K562 (cell line): Measurements from ENCODE around the gene TET2. TPM values are rescaled to one million over a fixed set of nuclear protein-coding genes. Genes with fewer than 3 reads are reported as not detected.

Experiments used
- ATAC-seq: fragments of 200-7000 bp; cut with Tn5 transposase; 3 replicates; pipeline ENCODE4 v1.9.1; 2020; ENCODE audit warnings: moderate library complexity
- BruUV-seq: library from RNA; stranded (reverse); fragments of 400-500 nt; replicated peaks from 2 replicates; lab custom pipeline; 2021; lab: Mats Ljungman, UMichigan
- CTCF ChIA-PET: fragments of 300-600 bp; formaldehyde crosslinking; extraction: SDS; loops from one replicate; lab custom pipeline; 2021; ENCODE audit warnings: low intra/inter-chr PET ratio; lab: Yijun Ruan, JAX
- POLR2A ChIA-PET: fragments of 300-600, 350-650 bp; sonication (Branson Sonifier 250); formaldehyde crosslinking; extraction: SDS; loops from one replicate; lab custom pipeline; 2021; ENCODE audit warnings: antibody characterized with exemption, inconsistent platforms; lab: Yijun Ruan, JAX
- DNase-seq, 4 experiments: peaks; one replicate each; pipeline versions ENCODE4 v3.0.0 to v3.0.0-alpha.2; 2011 to 2018; ENCODE audit warnings: low spot score in 3 of 4, mixed read lengths in 3 of 4; ENCODE audit errors: extremely low read depth in 1 of 4
- FAIRE-seq: peaks from 2 replicates; lab custom pipeline; 2011; peaks lifted over from hg19 to GRCh38; lab: Jason Lieb, UNC
- H2AFZ ChIP-seq: 2 replicates; pipeline ENCODE4 v1.6.0; 2011; ENCODE audit warnings: low read depth, low read length, control low read depth, inconsistent platforms
- H3K27ac ChIP-seq: fragments of 200-600 bp; 3 replicates; pipeline ENCODE4 v1.8.0; 2011; ENCODE audit warnings: low read depth, mild to moderate bottlenecking, control low read depth, inconsistent platforms, low read length, moderate library complexity, mixed read lengths; ENCODE audit errors: extremely low read depth
- H3K27me3 ChIP-seq, 2 experiments: fragments of 300-600 bp in 1 of 2; 2 replicates in 1 of 2; 3 replicates in 1 of 2; pipeline versions ENCODE4 v1.6.0 to v1.8.0; 2011; ENCODE audit warnings: inconsistent platforms in 2 of 2, low read length in 2 of 2, mild to moderate bottlenecking in 1 of 2, mixed read lengths in 1 of 2, moderate library complexity in 1 of 2; ENCODE audit not compliant: control insufficient read depth in 2 of 2, insufficient read depth in 2 of 2
- H3K36me3 ChIP-seq: fragments of 300-600 bp; 3 replicates; pipeline ENCODE4 v1.8.0; 2011; ENCODE audit warnings: mild to moderate bottlenecking, low read length, inconsistent platforms; ENCODE audit not compliant: control insufficient read depth, insufficient read depth
- H3K4me1 ChIP-seq, 2 experiments: fragments of 200-600 bp in 1 of 2; replicated peaks in 1 of 2; 2 replicates in 1 of 2; 3 replicates in 1 of 2; pipeline versions ENCODE4 v1.5.1 to v1.8.0; 2011; ENCODE audit warnings: inconsistent platforms in 2 of 2, low read length in 2 of 2, mild to moderate bottlenecking in 1 of 2, mixed read lengths in 1 of 2, moderate library complexity in 1 of 2; ENCODE audit not compliant: control insufficient read depth in 2 of 2, insufficient read depth in 2 of 2
- H3K4me2 ChIP-seq: 2 replicates; pipeline ENCODE4 v1.6.1; 2011; ENCODE audit warnings: low read length, control low read depth, inconsistent platforms, mixed read lengths; ENCODE audit not compliant: insufficient read depth
- H3K4me3 ChIP-seq: fragments of 200-600 bp; sonication (generic), shearing (Covaris generic); 2 replicates; pipeline ENCODE4 v1.5.1; 2016; ENCODE audit warnings: control low read depth, inconsistent platforms
- H3K79me2 ChIP-seq: fragments of 200-600 bp; 3 replicates; pipeline ENCODE4 v1.8.0; 2011; ENCODE audit warnings: low read length, inconsistent platforms; ENCODE audit not compliant: control insufficient read depth, insufficient read depth
- H3K9ac ChIP-seq, 2 experiments: 2 replicates each; pipeline versions ENCODE4 v1.6.0 to v1.6.1; 2011; ENCODE audit warnings: low read depth in 2 of 2, low read length in 2 of 2, control low read depth in 1 of 2, inconsistent platforms in 1 of 2, mild to moderate bottlenecking in 1 of 2, mixed read lengths in 1 of 2; ENCODE audit not compliant: insufficient read depth in 1 of 2
- H3K9me1 ChIP-seq: one replicate; pipeline ENCODE4 v1.6.0; 2011; ENCODE audit warnings: inconsistent platforms, mild to moderate bottlenecking, low read length, moderate library complexity; ENCODE audit not compliant: control insufficient read depth, insufficient read depth
- H3K9me3 ChIP-seq: replicated peaks from 2 replicates; pipeline ENCODE4 v1.5.1; 2011; ENCODE audit warnings: low read depth, low read length, inconsistent platforms; ENCODE audit not compliant: control insufficient read depth, insufficient read depth
- H4K20me1 ChIP-seq: replicated peaks from 2 replicates; pipeline ENCODE4 v1.6.1; 2011; ENCODE audit warnings: low read length, inconsistent platforms, mixed read lengths; ENCODE audit not compliant: control insufficient read depth, insufficient read depth
- EZH2 ChIP-seq: IDR thresholded peaks from 2 replicates; pipeline ENCODE4 v1.6.1; 2012; ENCODE audit warnings: low read depth, mild to moderate bottlenecking, inconsistent platforms, low read length, borderline replicate concordance
- PURB ChIP-seq: sonication (generic); formaldehyde crosslinking; IDR thresholded peaks from 2 replicates; pipeline ENCODE4 v1.9.0; 2021; ENCODE audit warnings: low read depth, mild to moderate bottlenecking, missing genetic modification reagents
- SAFB2 ChIP-seq: fragments of 200-400 bp; formaldehyde crosslinking; IDR thresholded peaks from 2 replicates; pipeline ENCODE4 v1.6.1; 2018; ENCODE audit warnings: borderline replicate concordance, low read length, low read depth, moderate library complexity; ENCODE audit not compliant: severe bottlenecking
- TAF1 ChIP-seq: IDR thresholded peaks from 2 replicates; pipeline ENCODE4 v1.6.1; 2011; ENCODE audit warnings: mild to moderate bottlenecking, low read length, moderate library complexity; ENCODE audit not compliant: insufficient read depth, control insufficient read depth, severe bottlenecking; ENCODE audit errors: extremely low read depth
- TSC22D4 ChIP-seq: fragments of 450-650 bp; IDR thresholded peaks from 2 replicates; pipeline ENCODE4 v1.6.1; 2016; ENCODE audit warnings: missing genetic modification characterization, missing biosample characterization, control low read depth
- WGBS: fragments of 100-300 bp; shearing (Covaris generic); methylation state at CpG from one replicate; pipeline ENCODE4 v1.1.6; 2016; ENCODE audit warnings: low coverage, mixed read lengths; ENCODE audit not compliant: insufficient coverage; ENCODE audit errors: missing lambda C conversion rate; 5-methylcytosine and 5-hydroxymethylcytosine counted together
- in situ Hi-C: fragments of 300-500 bp; cut with MboI; formaldehyde crosslinking; loops from 4 replicates; pipeline ENCODE4 v1.15.0; 2018; ENCODE audit warnings: inconsistent platforms, mixed read lengths
- intact Hi-C: fragments of 100-400 bp; cut with micrococcal nuclease; formaldehyde crosslinking; loops from 2 replicates; pipeline ENCODE4 v1.14.2; 2022
- polyA plus RNA-seq, 8 experiments: library from polyadenylated mRNA; depleted of rRNA in 4 of 8; stranded (reverse) in 5 of 8; unstranded in 3 of 8; fragments of >200 nt; fragmentation: Nextera tagmentation in 2 of 8; fragmentation: Illumina TruSeq in 1 of 8; extraction: Ambion mirVana in 2 of 8; extraction: Trizol in 1 of 8; gene quantifications; 2 replicates each; pipeline versions ENCODE4 v1.2.1 to v1.2.3, GENCODE V29; 2011 to 2014; ENCODE audit warnings: inconsistent platforms in 1 of 8, missing spikeins in 1 of 8
- total RNA-seq, 7 experiments: library from RNA; depleted of rRNA in 6 of 7; stranded (reverse); fragments of >200 nt in 6 of 7; fragmentation: Illumina TruSeq in 2 of 7; extraction: Trizol in 2 of 7; gene quantifications; 2 replicates each; pipeline versions ENCODE4 v1.2.1 to v1.2.3, GENCODE V29; 2011 to 2021; ENCODE audit warnings: low replicate concordance in 1 of 7
- TF ChIP-seq, protein P1 (sequence below), 2 experiments: fragments of 450-650 bp in 1 of 2; sonication (generic) in 1 of 2; formaldehyde crosslinking; conservative IDR thresholded peaks; 2 replicates each; pipeline versions ENCODE4 v1.4.0 to v1.8.1; 2020 to 2022; ENCODE audit warnings: mild to moderate bottlenecking in 1 of 2, missing genetic modification reagents in 1 of 2
- TF ChIP-seq, protein P2 (sequence below): IDR thresholded peaks from 2 replicates; pipeline ENCODE4 v1.6.1; 2012; ENCODE audit warnings: low read depth, low read length, improper control_type of control experiment, borderline replicate concordance
- TF ChIP-seq, protein P3 (sequence below): IDR thresholded peaks from 2 replicates; pipeline ENCODE4 v1.6.1; 2011; ENCODE audit not compliant: insufficient read length; ENCODE audit errors: extremely low read depth
- TF ChIP-seq, protein P4 (sequence below): fragments of 450-650 bp; IDR thresholded peaks from 2 replicates; pipeline ENCODE4 v1.7.0; 2016; ENCODE audit warnings: borderline replicate concordance

The TET2 gene
- total and polyA plus RNA-seq, 9 of the 15 experiments (the other 6 are each of a cell fraction or from before 2014, with no cell fraction given) = 0.80 to 11.1 (median 4.9) TPM

DNA sequence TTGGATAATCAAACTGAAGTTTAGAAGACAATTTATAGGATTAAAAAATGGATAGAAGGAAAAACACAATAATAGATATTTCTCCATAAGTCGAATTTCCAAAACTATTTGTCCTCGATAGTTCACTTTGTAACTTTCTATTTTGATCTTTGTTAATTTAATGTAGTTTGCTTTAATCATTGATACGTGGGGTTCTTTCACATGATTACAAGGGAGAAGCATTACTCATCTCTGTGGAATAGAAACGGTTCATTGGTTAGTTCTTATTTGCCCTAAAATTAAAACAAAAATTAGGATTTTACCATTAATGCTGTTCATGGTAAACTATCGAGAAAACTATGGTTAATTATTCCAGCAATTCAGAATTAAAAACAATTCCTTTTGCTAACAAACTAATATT lies 2.1 kb downstream of the TET2 start:
- CTCF ChIA-PET = no interaction called here

More for the DNA sequence above, 2.1 kb downstream of the TET2 start:
- H3K4me2 ChIP-seq = peak overlapping the region; percentile 94; the same call in 1 of the 2 replicates
- in situ Hi-C loops = no loop called here
- intact Hi-C loops = loop anchor here (5.0 kb wide), 1 partner anchor 564 kb away; no protein-coding TSS in a partner anchor
- no TSS peak for BruUV-seq
- ATAC-seq (no peak), FAIRE-seq (no peak), DNase-seq (no peak)
- 15% methylated on average over 5 of the region's 5 CpGs for WGBS
- H2AFZ ChIP-seq = no peak overlapping the region
- H3K9me3 ChIP-seq = no peaks in the 10 kb centered on the region
- H3K27me3 ChIP-seq = no peaks in the 10 kb centered on the region
- H3K4me3 ChIP-seq = no peak overlapping the region
- H3K27ac ChIP-seq = no peak overlapping the region
- no peaks in the 10 kb centered on the region for H4K20me1 ChIP-seq
- H3K4me1 ChIP-seq = peaks cover 5 to 7% of the 10 kb centered on the region in 2 experiments; a peak in 4 of 5 replicates
- TF ChIP-seq SAFB2 = no peak
- TF ChIP-seq, protein P1, sequence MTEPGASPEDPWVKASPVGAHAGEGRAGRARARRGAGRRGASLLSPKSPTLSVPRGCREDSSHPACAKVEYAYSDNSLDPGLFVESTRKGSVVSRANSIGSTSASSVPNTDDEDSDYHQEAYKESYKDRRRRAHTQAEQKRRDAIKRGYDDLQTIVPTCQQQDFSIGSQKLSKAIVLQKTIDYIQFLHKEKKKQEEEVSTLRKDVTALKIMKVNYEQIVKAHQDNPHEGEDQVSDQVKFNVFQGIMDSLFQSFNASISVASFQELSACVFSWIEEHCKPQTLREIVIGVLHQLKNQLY (CRISPR knock-in tag; conservative IDR thresholded peaks at IDR 0.05) = no peak
- TF ChIP-seq TAF1 = no peak
- TF ChIP-seq, protein P2, sequence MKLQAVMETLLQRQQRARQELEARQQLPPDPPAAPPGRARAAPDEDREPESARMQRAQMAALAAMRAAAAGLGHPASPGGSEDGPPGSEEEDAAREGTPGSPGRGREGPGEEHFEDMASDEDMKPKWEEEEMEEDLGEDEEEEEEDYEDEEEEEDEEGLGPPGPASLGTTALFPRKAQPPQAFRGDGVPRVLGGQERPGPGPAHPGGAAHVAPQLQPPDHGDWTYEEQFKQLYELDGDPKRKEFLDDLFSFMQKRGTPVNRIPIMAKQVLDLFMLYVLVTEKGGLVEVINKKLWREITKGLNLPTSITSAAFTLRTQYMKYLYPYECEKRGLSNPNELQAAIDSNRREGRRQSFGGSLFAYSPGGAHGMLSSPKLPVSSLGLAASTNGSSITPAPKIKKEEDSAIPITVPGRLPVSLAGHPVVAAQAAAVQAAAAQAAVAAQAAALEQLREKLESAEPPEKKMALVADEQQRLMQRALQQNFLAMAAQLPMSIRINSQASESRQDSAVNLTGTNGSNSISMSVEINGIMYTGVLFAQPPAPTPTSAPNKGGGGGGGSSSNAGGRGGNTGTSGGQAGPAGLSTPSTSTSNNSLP = no peak
- TF ChIP-seq EZH2 = no peak
- TF ChIP-seq PURB (CRISPR knock-in tag) = no peak
- TF ChIP-seq, protein P3, sequence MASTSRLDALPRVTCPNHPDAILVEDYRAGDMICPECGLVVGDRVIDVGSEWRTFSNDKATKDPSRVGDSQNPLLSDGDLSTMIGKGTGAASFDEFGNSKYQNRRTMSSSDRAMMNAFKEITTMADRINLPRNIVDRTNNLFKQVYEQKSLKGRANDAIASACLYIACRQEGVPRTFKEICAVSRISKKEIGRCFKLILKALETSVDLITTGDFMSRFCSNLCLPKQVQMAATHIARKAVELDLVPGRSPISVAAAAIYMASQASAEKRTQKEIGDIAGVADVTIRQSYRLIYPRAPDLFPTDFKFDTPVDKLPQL = no peak
- no peak for TF ChIP-seq TSC22D4 (tag)
- TF ChIP-seq, protein P4, sequence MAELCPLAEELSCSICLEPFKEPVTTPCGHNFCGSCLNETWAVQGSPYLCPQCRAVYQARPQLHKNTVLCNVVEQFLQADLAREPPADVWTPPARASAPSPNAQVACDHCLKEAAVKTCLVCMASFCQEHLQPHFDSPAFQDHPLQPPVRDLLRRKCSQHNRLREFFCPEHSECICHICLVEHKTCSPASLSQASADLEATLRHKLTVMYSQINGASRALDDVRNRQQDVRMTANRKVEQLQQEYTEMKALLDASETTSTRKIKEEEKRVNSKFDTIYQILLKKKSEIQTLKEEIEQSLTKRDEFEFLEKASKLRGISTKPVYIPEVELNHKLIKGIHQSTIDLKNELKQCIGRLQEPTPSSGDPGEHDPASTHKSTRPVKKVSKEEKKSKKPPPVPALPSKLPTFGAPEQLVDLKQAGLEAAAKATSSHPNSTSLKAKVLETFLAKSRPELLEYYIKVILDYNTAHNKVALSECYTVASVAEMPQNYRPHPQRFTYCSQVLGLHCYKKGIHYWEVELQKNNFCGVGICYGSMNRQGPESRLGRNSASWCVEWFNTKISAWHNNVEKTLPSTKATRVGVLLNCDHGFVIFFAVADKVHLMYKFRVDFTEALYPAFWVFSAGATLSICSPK = no peak
- peaks cover 44% of the 10 kb centered on the region for H3K79me2 ChIP-seq
- H3K36me3 ChIP-seq = no peaks in the 10 kb centered on the region
- POLR2A ChIA-PET = no interaction called here
- no peaks in the 10 kb centered on the region for H3K9me1 ChIP-seq
- peak overlapping the region in 1 of 2 experiments; percentile 95; a peak in 3 of 4 replicates for H3K9ac ChIP-seq
